ENCODE measurements around the gene ERBB4.

Gene ERBB4

GRCh38 chr2:211981451-211981850 lies 557.2 kb downstream of the ERBB4 start:
- no peak for DNase-seq

GRCh38 chr2:211976076-211976475 lies 562.5 kb downstream of the ERBB4 start:
- no peak for DNase-seq

GRCh38 chr2:211967234-211967633 lies 571.4 kb downstream of the ERBB4 start:
- DNase-seq, result no peak

- no peak for DNase-seq
Observed at GRCh38 chr2:211963969-211964368, 574.6 kb downstream of the ERBB4 start.

GRCh38 chr2:211957799-211958198 lies 580.8 kb downstream of the ERBB4 start:
- DNase-seq, result no peak

- no peak for DNase-seq
Observed at GRCh38 chr2:211955648-211956047, 583.0 kb downstream of the ERBB4 start.

GRCh38 chr2:211948932-211949331 lies 589.7 kb downstream of the ERBB4 start:
- no peak for DNase-seq

- no peak for DNase-seq
Observed at GRCh38 chr2:211946960-211947359, 591.6 kb downstream of the ERBB4 start.

- no peak for DNase-seq
Observed at GRCh38 chr2:211944572-211944971, 594.0 kb downstream of the ERBB4 start.

- DNase-seq, result no peak
Observed at GRCh38 chr2:211942153-211942552, 596.4 kb downstream of the ERBB4 start.

- no peak for DNase-seq
Observed at GRCh38 chr2:211941216-211941747, 597.3 kb downstream of the ERBB4 start.

- no peak for DNase-seq
Observed at GRCh38 chr2:211939177-211939576, 599.4 kb downstream of the ERBB4 start.

- DNase-seq, result no peak
Observed at GRCh38 chr2:211934811-211935210, 603.8 kb downstream of the ERBB4 start.

- no peak for DNase-seq
Observed at GRCh38 chr2:211931314-211931713, 607.3 kb downstream of the ERBB4 start.

GRCh38 chr2:211930331-211930730 lies 608.3 kb downstream of the ERBB4 start:
- DNase-seq, result no peak

GRCh38 chr2:211928201-211928600 lies 610.4 kb downstream of the ERBB4 start:
- no peak for DNase-seq

GRCh38 chr2:211923019-211923418 lies 615.6 kb downstream of the ERBB4 start:
- no peak for DNase-seq

GRCh38 chr2:211903961-211904360 lies 634.6 kb downstream of the ERBB4 start:
- DNase-seq, result no peak

GRCh38 chr2:211901226-211901846 lies 637.3 kb downstream of the ERBB4 start:
- DNase-seq, result no peak

- no peak for DNase-seq
Observed at GRCh38 chr2:211900518-211900917, 638.1 kb downstream of the ERBB4 start.

- DNase-seq, result no peak
Observed at GRCh38 chr2:211900000-211900399, 638.6 kb downstream of the ERBB4 start.

GRCh38 chr2:211898702-211899101 lies 639.9 kb downstream of the ERBB4 start:
- DNase-seq, result no peak

GRCh38 chr2:211881449-211881848 lies 657.2 kb downstream of the ERBB4 start:
- DNase-seq, result no peak

GRCh38 chr2:211879323-211879722 lies 659.3 kb downstream of the ERBB4 start:
- DNase-seq, result no peak

- DNase-seq, result no peak
Observed at GRCh38 chr2:211877061-211877460, 661.5 kb downstream of the ERBB4 start.
